Measurements from ENCODE around the gene PERM1.

Gene PERM1

DNA sequence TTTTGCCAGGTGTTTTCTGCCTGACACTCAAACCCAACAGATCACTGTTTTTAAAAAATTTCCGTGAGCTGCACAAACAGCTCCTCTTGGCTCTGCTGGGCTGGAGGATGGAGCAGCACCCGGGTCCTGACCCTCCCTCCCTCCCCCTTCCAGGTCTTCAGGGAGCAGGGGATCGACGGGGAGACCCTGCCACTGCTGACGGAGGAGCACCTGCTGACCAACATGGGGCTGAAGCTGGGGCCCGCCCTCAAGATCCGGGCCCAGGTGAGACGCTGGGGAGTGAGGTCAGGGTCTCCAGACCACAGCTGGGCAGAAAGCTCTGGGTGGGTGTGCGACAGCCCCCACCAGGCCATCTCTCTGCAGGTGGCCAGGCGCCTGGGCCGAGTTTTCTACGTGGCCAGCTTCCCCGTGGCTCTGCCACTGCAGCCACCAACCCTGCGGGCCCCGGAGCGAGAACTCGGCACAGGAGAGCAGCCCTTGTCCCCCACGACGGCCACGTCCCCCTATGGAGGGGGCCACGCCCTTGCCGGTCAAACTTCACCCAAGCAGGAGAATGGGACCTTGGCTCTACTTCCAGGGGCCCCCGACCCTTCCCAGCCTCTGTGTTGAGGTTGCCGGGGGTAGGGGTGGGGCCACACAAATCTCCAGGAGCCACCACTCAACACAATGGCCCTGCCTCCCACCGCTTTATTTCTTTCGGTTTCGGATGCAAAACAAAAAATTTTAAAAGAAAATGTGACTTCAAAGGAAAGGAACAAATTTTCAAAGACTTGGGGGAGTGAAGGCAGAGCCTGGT is 38.1 kb downstream of the PERM1 start:
- no peak for DNase-seq

DNA sequence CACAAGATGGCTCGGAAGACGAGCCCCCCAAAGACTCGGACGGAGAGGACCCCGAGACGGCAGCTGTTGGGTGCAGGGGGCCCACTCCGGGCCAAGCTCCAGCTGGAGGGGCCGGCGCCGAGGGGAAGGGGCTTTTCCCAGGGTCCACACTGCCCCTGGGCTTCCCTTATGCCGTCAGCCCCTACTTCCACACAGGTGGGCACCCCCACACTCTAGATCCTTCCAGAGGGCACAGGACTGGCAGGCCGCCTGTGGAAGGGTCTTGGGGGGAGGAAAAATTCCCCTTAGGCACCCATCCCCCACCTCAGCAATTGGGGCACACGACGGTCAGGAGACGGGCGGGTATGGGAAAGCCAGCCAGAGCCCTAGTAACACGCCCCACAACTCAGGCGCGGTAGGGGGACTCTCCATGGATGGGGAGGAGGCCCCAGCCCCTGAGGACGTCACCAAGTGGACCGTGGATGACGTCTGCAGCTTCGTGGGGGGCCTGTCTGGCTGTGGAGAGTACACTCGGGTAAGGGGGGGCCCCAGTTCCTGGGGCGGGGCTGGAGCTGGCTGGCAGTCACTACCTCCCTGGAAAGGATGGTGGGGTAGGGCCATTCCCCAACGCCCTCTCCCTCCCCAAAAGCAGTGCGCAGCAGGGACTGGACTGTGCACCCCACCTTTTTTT is 38.9 kb downstream of the PERM1 start:
- no peak for DNase-seq

DNA sequence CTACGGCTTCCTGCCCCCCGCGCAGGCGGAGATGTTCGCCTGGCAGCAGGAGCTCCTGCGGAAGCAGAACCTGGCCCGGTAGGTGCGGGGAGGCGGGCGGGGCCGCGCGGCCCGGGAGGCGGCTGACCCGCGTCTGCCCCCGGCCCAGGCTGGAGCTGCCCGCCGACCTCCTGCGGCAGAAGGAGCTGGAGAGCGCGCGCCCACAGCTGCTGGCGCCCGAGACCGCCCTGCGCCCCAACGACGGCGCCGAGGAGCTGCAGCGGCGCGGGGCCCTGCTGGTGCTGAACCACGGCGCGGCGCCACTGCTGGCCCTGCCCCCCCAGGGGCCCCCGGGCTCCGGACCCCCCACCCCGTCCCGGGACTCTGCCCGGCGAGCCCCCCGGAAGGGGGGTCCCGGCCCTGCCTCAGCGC is 39.5 kb downstream of the PERM1 start:
- DNase-seq: no peak

DNA sequence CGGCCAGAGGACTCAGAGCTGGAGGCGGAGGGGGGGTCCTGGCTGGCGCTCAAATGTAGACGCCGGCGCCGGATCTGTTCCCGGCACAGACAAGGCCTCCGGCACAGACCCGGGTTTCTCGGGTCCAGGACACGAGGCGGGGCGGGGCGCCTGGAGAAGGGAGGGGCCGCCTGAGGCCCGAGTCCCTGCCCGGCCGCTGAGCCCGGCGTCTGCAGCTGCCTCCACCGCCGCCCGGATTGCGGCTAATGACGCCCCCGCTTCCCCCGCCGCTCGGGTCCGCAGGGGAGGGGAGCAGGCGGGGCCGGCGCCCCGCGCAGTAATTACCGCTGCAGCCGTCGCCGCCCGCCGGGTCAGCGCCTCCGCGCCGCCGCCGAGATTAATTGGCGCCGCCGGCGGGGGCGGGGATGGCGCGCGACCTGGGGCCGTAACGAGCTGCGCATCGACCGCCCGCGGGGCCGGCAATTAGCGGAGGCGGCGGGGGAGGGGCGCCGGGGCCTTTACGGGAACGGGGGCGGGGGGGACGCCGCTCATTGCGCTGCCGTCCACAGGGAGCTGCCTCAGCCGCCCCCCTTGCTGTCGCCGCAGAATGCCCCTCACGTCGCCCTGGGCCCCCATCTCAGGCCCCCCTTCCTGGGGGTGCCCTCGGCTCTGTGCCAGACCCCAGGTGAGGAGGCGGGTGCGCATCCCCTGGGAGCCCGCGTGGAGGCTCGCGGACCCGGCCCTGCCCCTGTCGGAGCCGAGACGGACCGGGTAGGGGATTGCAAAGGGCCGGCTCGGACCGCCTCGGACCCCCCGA is 40.1 kb downstream of the PERM1 start:
- no peak for DNase-seq

DNA sequence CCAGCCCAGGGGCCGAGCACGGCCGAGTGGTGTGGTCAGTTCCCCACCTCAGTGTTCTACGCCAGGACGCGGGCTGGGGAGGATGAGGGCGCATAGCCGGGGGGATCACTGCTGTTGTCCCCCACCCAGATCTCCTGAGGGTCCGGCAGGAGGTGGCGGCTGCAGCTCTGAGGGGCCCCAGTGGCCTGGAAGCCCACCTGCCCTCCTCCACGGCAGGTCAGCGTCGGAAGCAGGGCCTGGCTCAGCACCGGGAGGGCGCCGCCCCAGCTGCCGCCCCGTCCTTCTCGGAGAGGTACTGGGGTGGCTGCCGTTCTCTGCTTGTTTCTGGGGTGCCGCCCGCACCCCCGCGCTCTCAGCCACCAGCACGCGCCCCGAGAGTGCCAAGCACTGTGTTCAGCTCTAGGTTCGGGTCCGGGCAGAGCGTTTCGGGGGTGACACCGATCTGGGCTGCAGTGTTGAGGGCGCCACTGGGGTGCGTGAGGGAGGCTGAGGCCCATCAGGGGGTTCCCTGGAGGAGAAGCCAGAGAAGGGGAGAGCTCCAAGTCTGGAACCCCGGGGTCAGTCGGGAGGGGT is 40.8 kb downstream of the PERM1 start:
- DNase-seq: no peak

DNA sequence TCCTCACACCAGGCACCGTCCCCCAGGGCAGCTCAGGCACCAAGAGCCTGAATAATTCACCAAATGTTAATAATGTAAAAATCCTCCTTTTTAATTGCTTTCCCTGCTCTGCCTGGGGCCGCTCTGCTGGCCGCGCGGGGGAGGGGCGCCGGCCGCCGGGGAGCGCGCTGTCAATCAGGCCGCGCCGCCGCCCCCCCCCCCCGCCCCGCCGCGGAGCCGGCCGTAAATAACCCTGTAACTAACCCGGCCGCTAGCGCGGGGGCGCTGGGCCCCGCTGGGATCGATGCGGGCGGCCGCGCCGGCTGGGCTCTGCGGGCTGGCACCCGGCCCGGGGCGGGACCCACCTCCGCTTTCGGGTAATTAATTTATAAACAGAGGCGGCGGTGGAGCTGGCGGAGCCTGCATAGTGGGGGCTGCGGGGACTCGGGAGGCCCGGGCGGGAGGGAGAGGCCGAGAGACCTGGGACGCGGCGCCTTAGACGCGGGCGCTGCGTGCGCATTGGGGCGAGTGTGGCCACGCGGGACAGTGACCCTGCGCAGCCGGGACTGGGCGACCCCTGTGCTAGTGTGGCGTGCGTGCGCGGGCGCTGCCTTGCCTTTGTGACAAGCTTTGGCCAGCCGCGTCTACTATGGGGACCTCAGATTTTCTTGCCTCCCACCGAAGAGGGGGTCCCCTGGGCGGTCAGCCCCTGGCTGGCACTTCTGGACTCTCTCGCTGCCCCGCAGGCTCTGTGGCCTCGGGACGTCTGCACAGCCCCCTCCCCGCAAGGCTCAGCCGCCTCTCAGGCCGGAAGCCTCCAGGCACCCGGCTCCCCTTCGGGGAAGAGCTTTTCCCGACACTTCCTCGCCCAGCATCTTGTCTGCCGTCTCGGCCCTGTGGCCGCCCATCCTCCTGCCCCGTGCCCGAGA is 41.5 kb downstream of the PERM1 start:
- no peak for DNase-seq

DNA sequence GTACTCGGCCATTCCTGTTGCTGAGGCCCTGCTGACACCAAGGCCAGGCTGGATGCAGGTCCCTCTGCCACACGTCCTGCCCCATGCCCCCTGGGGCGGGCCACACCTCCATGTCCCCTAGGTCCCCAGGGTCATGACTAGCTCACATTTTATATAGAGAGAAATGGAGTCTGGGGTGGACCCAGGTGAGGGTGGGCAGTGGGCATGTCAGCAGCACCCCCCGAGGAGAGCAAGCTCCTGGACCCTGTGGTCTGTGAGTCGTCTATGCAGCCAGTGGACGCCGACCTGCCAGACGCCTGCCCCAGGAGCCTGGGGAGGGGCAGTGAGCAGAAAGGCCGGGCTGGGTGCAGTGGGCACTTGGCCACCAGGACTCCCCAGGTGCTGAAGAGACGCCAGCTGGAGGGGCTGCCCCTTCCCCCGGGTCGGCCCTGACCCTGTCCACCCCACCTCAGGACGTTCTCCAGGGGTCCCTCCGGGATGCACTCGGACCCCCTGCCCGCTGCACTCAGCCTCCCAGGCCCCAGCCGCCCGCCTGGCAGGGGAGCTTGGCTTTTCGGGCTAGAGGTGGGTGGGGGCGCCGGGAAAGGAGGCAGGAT is 42.3 kb downstream of the PERM1 start:
- DNase-seq: no peak

DNA sequence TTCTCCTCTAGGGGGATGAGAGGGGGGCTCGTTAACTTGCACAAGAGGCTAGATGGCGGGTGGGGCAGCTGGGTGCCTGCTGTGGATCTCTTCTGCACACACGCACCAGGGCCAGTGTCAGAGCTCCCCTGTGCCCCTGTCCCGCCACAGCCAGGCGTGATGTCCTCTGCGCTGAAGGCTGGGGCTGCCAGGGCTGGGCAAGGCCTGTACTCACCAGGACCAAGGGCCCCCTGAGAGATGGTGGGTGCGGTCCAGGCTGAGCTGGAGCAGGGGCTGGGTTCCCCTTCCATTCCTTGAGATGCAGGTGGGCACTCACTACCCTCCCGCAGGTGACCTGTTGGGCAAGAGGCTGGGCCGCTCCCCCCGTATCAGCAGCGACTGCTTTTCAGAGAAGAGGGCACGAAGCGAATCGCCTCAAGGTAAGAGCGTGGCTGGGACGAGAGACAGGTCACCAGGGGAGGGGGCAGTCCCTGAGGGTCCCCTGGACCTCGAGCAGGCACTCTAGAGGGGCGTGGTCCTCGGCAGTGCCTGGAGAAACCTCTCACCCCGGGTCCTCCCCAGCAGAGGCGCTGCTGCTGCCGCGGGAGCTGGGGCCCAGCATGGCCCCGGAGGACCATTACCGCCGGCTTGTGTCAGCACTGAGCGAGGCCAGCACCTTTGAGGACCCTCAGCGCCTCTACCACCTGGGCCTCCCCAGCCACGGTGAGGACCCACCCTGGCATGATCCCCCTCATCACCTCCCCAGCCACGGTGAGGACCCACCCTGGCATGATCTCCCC is 43.0 kb downstream of the PERM1 start:
- DNase-seq: no peak

DNA sequence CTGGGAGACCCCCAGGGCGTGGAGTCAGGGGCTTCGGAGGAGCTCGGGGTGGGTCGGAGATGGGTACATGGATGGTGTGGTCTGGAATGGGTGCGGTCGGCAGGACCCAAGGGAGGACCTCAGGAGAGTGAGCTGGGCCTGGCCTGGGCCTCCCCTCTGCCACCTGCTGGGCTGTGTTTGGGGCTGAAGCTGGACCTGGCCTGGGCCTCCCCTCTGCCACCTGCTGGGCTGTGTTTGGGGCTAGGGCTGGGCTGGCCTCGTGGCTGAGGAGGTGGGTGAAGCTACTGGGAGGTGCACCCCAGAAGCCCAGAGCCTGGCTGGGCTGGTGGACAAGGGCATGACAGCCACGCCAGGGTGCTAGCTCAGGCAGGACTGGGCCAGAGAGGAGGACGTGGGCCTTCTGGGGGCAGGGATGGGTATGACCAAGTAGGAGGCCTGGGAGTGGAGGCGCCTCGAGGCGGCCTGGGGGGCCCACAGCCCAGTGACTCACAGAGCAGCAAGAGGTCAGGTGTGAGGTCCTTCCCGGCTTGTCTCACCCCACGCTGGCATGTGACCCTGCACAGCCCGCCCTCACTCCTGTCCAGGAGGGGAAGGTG is 43.7 kb downstream of the PERM1 start:
- DNase-seq: no peak

DNA sequence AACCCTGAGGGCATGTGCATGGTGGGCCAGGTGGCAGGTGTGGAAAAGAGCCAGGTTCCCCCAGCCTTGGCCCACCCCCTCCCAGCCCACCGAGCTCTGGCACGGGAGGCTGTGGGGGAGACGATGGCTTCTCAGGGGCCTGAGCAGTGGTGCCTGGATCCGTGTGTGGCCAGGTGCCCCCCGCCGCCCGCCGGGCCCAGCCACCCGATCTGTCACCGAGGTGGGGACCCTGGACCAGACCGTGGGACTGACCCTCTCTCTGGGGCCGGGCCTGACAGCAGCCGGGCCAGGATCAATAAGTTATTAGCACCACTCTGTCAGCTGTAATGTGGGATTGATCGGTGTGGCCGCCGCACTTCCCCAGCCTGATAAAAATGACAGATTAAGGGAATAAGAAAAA is 44.4 kb downstream of the PERM1 start:
- DNase-seq: no peak

DNA sequence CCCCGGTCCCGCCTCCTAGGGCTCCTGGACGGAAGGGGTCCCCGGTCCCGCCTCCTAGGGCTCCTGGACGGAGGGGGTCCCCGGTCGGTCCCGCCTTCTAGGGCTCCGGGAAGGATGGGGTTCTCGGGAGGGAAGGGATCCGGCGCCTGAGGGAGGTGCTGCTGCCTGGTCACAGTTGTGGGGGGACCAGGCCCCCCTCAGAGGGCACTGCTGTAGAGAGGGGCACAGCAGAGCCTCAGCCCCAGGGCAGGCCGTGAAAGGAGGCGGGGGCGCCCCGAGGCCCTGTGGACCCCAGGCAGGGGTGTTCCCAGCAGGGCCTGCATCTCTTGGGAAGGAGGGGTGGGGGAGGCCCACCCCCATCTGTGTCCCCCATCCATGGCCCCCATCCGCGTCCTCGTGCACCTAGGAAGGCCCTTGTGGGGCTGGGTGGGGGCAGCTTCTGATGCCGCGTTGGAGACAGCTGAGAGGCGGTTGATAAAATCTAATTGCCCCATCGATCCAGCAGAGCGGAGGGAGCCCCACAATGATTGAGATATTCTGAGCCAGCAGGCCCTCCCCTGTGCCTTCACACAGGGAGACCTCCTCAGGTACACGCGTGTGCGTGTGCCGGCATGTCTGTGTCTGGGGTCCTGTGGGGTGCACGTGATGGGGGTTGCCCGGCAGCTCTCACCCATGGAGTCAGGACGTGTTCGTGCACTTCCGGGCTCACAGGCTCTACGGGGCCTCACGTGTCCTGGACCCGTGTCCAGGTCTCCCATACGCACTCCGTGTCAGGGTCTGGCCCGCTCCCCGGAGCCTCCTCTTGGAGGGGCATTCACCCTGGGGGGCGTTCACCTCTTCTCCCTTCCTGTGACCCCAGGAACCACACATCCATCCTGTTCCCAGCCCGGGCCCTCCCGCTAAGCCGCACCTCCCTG is 45.3 kb downstream of the PERM1 start:
- no peak for DNase-seq

DNA sequence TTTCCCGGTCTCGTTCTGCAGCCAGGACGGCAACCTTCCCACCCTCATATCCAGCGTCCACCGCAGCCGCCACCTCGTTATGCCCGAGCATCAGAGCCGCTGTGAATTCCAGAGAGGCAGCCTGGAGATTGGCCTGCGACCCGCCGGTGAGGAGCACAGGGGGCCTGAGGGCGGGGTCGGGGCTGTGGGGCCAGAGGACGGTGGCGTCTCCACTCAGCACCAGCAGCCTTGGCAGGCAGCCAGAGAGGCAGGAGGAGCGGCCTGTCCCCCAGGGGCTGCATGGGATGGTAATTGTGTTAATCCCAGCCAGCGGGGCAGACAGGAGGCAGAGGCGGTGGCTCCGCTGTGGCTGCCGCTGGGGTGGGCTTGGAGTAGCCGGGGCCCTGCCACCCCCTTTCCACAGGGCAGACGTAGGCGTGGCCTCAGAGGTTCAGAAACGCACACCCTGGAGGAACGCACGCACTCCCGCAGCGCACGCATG is 46.1 kb downstream of the PERM1 start:
- no peak for DNase-seq

DNA sequence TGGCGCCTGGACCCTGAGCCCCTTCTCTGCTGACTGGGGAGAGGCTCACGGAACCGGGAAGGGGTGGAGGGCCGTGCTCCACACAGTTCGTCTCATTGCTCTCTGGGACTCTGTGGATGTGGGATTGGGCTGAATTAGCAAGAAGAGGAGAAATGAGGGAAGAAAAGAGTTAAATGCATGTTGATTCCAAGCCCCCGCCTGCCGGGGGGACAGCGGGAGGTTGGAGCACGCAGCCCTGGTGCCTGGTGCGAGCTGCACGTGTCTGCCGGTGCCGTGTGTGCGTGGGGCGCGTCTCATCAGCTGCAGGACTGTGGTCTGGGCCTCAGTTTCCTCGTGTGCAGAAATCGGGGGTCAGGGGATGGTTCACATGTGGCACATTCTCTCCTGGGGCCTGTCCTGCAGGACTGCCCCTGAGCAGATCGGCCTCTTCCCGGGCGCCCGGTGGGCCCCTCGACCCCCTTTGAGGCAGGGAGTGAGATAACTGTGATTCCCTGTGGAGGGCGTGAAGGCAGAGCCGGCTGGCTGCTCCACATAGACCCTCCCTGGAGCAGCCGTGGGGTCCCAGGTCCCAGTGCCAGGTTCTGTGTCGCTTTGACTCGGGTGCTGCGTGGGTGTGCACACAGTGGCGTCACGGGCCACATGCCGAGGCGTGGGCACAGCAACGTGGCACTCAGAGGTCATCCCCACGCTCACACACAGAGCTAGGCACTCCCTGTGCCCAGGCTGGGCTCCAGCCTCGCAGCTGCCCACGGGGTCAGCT is 46.7 kb downstream of the PERM1 start:
- no peak for DNase-seq

DNA sequence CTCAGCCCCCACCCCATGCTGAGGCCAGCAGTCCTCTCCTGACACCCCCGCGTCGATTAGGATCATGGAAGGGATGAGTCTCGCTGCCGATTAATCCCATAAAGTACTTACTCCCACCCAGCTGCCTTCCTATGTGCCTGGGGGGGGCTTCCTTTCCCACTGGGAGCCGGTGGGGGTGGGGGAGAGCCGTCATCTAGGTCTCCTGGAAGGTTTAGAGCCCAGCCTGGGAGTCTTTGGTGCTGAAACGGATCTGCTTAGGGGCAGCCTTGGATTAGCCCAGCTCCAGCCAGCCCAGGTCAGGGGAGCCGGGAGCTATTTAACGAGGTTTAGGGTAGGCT is 48.3 kb downstream of the PERM1 start:
- no peak for DNase-seq

DNA sequence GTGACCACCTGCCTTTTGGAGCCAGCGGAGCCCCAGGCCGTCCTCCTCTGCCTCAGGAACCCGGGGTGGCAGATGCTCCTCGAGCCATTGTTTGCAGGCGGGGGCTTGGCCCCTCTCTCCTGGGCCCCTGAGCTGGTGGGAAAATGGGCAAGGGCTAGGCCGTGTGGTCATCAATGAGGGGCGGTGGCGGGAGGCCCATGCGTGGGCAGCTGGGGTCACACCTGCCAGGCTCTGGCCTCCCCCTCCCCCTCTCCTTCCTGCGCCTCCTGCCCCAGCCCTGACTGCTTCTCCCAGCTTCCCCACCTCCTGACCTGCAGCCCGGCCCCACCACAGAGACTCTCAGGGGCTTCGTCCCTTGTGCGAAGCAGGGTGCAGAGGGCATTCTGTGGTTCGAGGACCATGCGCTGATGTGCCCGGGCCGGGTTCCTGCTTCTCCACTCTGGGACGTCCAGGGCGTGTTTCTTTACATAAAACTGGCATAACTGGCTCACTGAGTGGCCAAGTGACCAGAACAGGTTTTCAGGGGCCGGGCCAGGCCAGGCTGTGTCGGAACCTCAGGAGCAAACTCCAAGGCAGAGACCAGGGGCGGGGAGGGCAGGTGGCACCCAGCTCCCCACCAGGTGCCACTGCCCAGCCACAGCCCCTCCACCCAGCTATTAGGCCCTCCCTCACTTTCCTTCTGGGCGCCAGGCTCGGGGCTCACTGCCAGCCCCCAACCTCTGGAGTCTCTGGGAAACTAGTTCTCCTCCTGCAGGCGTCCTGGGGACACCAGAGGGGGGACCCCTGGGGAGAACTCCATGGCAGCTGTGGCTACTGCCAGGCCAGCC is 48.9 kb downstream of the PERM1 start:
- DNase-seq: no peak

DNA sequence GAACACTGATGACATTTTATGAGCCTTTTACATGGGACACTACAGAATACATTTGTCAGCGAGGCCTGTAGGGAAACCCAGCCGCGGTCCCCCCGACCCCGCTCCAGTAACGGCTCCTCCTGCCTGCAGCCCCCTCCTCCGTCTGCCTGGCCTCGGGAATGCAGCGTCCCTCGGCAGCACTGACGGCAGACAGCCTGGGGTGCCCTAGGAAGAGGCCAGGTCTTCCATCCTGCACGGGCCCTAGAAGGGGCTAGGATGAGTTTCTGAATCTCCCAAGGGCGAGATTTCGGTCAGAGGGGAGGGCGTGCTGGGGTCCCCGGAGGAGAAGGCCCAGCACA is 49.8 kb downstream of the PERM1 start:
- DNase-seq: no peak

DNA sequence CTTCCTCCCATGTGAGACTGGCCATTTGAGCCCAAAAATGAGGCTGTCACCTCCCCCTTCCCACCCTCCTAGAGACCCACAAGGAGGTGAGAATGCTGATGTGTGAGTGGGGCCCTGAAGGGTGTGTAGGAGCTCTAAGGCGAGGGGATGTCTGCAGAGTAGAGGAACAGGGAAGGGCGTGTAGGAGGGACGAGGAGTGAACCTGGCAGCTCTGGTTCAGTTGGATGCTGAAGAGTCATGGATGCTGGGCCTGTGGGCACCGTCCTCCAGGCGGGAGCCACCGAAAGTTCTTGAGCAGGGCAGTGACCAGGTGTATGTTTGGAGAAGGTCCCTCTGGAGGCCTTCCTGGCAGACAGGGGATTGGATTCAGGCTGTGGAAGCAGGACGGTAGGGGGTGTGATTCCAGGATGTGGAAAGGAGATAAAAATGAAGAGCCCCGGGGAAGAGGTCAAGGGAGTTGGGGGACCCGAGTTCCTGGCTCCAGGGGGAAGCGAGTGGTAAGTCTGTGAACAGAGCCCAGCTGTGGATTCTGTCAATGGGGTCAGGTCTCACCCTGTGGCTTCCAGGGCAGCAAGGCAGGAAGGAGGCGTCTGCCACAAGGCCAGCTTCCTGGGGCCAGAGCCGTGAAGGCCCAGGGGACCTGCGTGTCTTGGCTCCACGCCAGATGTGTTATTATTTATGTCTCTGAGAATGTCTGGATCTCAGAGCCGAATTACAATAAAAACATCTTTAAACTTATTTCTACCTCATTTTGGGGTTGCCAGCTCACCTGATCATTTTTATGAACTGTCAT is 50.3 kb downstream of the PERM1 start:
- no peak for DNase-seq
